ENCODE data around the gene SF3B5. TPM values are rescaled to one million over a fixed set of nuclear protein-coding genes. Genes with fewer than 3 reads are reported as not detected.

SF3B5 gene
- total and polyA plus RNA-seq, 9 of the 15 experiments (the other 6 are each of a cell fraction or from before 2014, with no cell fraction given), result 238 to 1,211 (median 407) TPM

GRCh38 chr6:144113366-144113765 is 18.0 kb upstream of the SF3B5 start:
- WGBS (ENCODE audit: insufficient coverage, low coverage, missing lambda C conversion rate), result 16% methylated on average over 6 of the region's 6 CpGs
- H3K4me3 ChIP-seq, result no peak overlapping the region
- H3K27me3 ChIP-seq (ENCODE audit: control insufficient read depth in 2 of 2, insufficient read depth in 2 of 2, low read length in 2 of 2), result peaks cover 2 to 5% of the 10 kb centered on the region in 2 experiments; a peak in 2 of 5 replicates
- POLR2A ChIA-PET, result no interaction called here
- no peak overlapping the region for H3K27ac ChIP-seq (ENCODE audit: extremely low read depth, low read depth, low read length)
- H3K9me3 ChIP-seq (replicated peaks; ENCODE audit: control insufficient read depth, insufficient read depth, low read depth, low read length), result no peaks in the 10 kb centered on the region
- H3K79me2 ChIP-seq (ENCODE audit: control insufficient read depth, insufficient read depth, low read length), result no peaks in the 10 kb centered on the region
- H4K20me1 ChIP-seq (replicated peaks; ENCODE audit: control insufficient read depth, insufficient read depth, low read length), result no peaks in the 10 kb centered on the region
- no peak overlapping the region for H3K4me2 ChIP-seq (ENCODE audit: insufficient read depth, low read length)
- CTCF ChIA-PET (ENCODE audit: low intra/inter-chr PET ratio), result no interaction called here
- no peak overlapping the region for H3K9ac ChIP-seq (ENCODE audit: insufficient read depth in 1 of 2, low read depth in 2 of 2, low read length in 2 of 2)
- no peak for DNase-seq (ENCODE audit: extremely low read depth in 1 of 4, low spot score in 3 of 4)
- ATAC-seq, result no peak
- H3K9me1 ChIP-seq (ENCODE audit: control insufficient read depth, insufficient read depth, low read length), result no peaks in the 10 kb centered on the region
- H3K36me3 ChIP-seq (ENCODE audit: control insufficient read depth, insufficient read depth, low read length), result no peaks in the 10 kb centered on the region
- no peaks in the 10 kb centered on the region for H3K4me1 ChIP-seq (replicated peaks in 1 of 2; ENCODE audit: control insufficient read depth in 2 of 2, insufficient read depth in 2 of 2, low read length in 2 of 2)
- intact Hi-C loops (cut with micrococcal nuclease), result no loop called here
- FAIRE-seq, result no peak
- BruUV-seq (replicated peaks), result no TSS peak
- no peak overlapping the region for H2AFZ ChIP-seq (ENCODE audit: low read depth, low read length)
- in situ Hi-C loops (cut with MboI), result no loop called here
- TF ChIP-seq HCFC1 (IDR thresholded peaks at IDR 0.05; ENCODE audit: low read depth, low read length) (no peak), RREB1 (CRISPR knock-in tag; IDR thresholded peaks at IDR 0.05) (no peak), ZNF134 (CRISPR knock-in tag; conservative IDR thresholded peaks at IDR 0.05) (no peak), BRCA1 (IDR thresholded peaks at IDR 0.05) (no peak), BRCA1 (CRISPR knock-in tag; IDR thresholded peaks at IDR 0.05) (no peak), SIN3A (IDR thresholded peaks at IDR 0.05; ENCODE audit: borderline replicate concordance in 2 of 2, control insufficient read depth in 1 of 2, low read depth in 2 of 2, low read length in 2 of 2) (no peak), SMARCE1 (IDR thresholded peaks at IDR 0.05) (no peak)
- TF ChIP-seq, protein P1, sequence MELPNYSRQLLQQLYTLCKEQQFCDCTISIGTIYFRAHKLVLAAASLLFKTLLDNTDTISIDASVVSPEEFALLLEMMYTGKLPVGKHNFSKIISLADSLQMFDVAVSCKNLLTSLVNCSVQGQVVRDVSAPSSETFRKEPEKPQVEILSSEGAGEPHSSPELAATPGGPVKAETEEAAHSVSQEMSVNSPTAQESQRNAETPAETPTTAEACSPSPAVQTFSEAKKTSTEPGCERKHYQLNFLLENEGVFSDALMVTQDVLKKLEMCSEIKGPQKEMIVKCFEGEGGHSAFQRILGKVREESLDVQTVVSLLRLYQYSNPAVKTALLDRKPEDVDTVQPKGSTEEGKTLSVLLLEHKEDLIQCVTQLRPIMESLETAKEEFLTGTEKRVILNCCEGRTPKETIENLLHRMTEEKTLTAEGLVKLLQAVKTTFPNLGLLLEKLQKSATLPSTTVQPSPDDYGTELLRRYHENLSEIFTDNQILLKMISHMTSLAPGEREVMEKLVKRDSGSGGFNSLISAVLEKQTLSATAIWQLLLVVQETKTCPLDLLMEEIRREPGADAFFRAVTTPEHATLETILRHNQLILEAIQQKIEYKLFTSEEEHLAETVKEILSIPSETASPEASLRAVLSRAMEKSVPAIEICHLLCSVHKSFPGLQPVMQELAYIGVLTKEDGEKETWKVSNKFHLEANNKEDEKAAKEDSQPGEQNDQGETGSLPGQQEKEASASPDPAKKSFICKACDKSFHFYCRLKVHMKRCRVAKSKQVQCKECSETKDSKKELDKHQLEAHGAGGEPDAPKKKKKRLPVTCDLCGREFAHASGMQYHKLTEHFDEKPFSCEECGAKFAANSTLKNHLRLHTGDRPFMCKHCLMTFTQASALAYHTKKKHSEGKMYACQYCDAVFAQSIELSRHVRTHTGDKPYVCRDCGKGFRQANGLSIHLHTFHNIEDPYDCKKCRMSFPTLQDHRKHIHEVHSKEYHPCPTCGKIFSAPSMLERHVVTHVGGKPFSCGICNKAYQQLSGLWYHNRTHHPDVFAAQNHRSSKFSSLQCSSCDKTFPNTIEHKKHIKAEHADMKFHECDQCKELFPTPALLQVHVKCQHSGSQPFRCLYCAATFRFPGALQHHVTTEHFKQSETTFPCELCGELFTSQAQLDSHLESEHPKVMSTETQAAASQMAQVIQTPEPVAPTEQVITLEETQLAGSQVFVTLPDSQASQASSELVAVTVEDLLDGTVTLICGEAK (IDR thresholded peaks at IDR 0.05), result peak; percentile 64
- TF ChIP-seq, protein P1 (CRISPR knock-in tag; IDR thresholded peaks at IDR 0.05), result peak; percentile 51; the same call in 1 of the 2 replicates
